CD1c-positive myeloid dendritic cell (primary cell): ENCODE results near the gene SPDYE3.
"Not testable (repeated sequence)": the region's sequence is repeated elsewhere in the genome, so short reads cannot be mapped to it uniquely, and the experiment has no call there.

Experiments used
- DNase-seq: peaks from one replicate; pipeline ENCODE4 v3.0.0-alpha.2; 2016; ENCODE audit errors: extremely low spot score

The SPDYE3 gene

DNA sequence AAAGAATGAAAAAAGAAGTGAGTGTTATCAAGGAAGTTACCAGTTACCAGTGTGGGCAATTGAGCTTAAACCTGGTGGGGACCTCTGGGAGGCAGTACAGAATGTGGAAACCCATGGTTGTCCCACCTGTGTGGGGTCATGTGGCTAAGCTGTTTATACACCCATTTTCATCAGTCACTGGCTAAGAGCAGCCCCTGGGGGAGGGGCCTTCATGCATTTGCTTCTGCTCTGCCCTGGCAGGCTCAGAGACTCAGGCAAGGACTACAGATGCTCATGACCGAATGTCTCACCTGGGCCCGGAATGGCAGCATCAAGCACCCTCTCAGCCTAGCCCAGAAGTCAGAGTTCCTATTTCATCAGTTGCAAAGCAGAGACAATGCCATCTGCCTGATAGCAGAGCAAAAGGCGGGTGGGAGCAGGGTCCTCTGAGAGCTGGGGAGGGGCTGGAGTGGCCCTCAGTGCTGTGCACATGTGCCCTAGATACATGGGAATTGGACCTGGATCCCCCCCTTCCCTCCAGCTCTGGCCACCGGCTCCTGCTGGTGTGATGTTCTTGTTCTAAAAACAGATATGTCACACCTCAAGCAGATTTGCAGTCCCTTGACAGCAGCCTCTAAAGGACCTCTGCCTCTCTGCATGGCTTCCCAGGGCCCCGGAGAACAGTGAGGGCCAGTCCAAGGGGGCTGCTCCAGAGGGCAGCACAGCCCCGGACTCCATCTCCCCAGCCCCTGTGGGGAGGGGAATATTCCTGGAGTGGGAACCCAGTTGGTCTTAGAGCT, 20.1 kb upstream of the SPDYE3 start:
- DNase-seq, result not testable (repeated sequence)

DNA sequence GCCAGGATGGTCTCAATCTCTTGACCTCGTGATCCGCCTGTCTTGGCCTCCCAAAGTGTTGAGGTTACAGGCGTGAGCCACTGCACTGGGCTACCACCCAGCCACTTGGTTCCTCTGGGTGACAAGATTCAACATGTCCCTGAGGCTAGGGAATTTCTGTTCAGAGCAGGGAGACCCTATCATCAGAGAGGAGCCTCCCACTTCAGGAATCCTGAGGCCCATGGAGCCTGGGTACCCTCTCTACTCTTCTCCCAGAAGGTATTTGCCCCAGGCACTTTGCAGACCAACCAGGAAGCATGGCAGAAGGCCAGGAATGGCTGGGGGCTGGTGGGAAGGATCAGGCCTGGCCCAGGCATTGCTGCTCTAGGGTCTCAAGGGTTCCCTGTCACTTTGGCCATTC, 19.2 kb upstream of the SPDYE3 start:
- DNase-seq, result not testable (repeated sequence)

- DNase-seq, result not testable (repeated sequence)
These were observed 15.3 kb upstream of the SPDYE3 start for GRCh38 chr7:100292162-100292561.

GRCh38 chr7:100295269-100295668, 12.2 kb upstream of the SPDYE3 start:
- DNase-seq, result peak; percentile 48

DNA sequence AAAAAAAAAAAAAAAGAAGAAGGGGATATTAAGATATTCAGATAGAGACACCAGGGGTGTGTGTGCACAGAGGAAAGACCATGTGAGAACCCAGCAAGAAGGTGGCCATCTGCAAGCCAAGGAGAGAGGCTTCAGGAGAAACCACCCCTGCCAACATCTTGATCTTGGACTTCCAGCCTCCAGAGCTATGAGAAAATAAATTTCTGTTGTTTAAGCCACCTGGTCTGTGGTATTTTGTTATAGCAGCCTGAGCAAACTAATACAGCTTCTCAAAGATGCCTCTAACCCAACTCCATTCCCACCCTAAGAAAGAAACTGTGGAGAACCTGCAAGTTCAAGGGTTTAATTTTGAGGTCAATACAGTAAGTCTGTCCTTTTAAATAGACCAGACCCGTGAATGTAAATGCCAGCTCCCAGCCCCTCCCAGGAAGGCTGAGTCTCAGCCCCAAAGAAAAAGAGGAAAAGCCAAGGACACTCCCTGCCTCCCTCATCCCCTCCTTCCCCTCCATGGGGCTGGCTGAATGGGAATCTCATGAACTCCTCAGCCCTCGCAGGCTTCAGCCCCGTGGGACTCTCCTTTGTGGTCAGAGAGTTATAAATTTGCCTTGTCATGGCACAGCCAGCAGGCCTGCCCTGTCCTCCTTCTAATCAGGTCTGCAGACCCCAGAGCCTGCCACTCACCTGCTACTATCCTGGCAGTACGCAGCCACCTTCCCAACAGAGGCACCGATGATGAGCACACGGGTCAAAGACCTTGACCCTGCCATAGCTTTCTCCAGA, 9.5 kb upstream of the SPDYE3 start:
- DNase-seq, result not testable (repeated sequence)

DNA sequence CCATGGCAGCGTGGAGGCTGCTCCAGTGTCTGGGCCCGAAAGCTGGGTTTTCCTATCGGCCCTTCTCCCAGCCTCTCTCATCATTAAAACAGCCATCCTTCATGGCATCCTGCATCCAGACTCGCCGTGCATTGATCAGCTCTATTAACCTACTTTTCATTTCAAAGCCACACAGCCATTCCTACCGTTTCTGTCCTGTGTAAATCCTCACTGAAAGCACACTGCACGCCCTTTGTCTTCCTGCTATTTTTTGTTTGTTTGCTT, 8.9 kb upstream of the SPDYE3 start:
- not testable (repeated sequence) for DNase-seq

- DNase-seq, result not testable (repeated sequence)
These were observed 3.0 kb upstream of the SPDYE3 start for GRCh38 chr7:100304526-100304925.

GRCh38 chr7:100318329-100318728, 10.8 kb downstream of the SPDYE3 start:
- peak; percentile 40 for DNase-seq

- DNase-seq, result not testable (repeated sequence)
These were observed 14.1 kb downstream of the SPDYE3 start for GRCh38 chr7:100321648-100322047.

DNA sequence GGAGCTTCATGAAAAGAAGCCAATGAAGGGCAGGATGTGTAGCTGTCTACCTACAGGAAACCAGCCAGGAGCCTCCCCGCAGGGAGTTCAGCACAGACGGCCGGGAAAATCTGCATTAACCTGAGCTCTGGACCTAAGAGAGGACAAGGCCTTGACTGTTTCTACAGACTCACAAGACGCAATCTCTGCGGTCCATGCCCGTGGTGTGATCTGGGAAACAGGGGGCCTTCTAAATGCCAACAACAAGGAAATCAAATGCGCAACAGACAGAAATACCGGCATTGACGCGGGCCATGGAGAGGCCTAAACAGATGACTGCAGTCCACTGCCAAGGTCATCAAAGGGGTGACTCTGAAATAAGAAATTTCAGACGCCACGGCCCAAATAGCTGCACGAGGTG, 16.7 kb downstream of the SPDYE3 start:
- DNase-seq, result not testable (repeated sequence)

DNA sequence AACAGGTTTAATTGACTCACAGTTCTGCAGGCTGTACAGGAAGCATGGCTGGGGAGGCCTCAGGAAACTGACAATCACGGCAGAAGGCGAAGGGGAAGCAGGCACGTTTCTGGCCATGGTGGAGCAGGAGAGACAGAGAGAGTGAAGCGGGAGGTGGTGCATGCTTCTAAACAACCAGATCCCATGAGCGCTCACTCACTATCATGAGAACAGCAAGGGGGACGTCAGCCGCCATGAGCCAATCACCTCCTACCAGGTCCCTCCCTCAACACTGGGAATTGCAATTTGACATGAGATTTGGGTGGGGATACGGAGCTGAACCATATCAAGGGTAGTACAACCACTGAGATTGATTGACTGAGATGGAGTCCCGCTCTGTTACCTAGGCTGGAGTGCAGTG, 18.2 kb downstream of the SPDYE3 start:
- DNase-seq, result not testable (repeated sequence)

- DNase-seq, result not testable (repeated sequence)
These were observed 19.4 kb downstream of the SPDYE3 start for GRCh38 chr7:100326914-100327313.

DNA sequence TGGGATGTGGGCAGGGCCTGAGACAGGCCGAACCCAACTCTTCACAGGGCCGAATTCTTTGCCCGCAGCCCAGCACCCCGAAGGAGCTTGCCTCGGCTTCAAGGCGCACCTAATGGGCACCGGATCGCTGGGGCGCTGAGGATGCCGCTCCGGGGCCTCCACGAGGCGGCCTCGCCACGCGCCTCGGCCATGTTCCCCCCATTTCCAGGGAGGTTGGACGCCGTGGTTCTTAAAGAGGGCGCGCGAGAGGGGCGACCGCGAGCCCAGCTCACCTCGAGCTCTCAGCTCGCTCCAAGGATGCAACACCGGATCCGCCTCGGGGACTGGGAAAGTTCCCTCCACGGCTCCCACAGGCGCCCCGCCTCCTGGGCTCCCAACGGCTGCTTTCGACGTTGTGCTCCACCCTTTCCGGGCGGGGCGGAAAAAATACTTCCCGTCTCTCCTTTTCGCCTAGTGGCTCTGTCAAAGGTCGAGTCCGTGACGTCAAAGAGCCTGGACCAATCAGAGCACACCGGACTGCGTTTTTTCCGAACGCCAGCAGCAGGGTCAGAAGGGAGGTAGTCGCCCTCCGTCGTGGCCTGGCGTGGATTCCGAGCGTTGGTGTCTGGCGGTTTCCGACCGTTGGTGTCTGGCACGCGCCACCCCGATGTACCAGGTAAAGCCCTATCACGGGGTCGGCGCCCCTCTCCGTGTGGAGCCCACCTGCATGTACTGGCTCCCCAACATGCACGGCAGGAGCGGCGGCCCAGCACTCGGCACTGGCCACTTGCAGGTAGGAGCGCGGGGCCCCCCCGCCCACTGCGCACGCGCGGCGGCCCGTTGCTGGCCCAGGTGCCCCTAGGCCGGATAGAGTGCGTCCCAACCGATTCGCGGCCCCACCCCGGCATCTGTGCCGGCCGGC, 28.3 kb downstream of the SPDYE3 start:
- peak; percentile 93 for DNase-seq

DNA sequence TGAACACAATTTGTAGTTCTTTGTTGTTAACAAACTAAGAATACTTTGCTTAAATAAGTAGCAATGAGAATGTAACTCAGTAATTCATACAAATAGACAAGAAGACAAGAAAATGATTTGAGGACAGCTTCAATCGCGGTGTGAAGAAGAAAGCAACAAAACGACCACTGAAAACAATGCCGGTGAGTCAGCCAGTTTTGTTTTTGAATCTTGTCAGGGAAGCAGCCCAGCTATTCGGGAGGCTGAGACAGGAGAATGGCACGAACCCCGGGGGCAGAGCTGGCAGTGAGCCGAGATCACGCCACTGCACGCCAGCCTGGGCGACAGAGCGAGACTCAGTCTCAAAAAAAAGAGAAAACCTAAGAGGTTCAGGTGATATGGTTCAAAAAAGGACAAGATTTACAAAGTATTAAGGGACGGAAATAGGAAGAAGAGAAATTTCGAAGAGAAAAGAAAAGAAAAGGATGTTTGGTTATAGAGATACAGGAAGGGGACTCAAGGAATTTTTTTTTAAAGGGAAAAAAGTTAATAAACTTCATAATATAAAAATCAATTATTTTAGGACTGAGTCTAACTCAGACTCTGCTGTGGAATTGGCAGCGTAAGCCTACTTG, 30.7 kb downstream of the SPDYE3 start:
- not testable (repeated sequence) for DNase-seq

- not testable (repeated sequence) for DNase-seq
These were observed 33.8 kb downstream of the SPDYE3 start for GRCh38 chr7:100341286-100341685.

DNA sequence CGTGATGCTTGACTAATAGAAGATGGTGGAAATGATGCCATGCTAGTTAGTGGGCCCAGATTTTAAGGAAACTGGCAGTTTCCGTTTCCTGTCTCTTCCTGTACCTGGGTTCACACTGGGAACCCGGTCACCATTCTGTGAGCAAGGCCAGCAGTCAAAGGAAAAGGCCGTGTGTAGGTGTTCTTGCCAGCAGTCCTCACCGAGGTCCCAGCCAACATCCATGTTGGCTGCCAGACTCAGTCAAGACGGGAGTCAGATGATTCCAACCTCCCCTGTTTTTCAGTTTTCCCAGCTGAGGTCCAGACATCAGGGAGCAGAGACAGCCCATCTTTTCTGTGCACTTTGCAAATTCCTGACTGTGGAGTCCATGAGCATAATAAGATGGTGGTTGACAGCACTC, 35.3 kb downstream of the SPDYE3 start:
- no peak for DNase-seq

DNA sequence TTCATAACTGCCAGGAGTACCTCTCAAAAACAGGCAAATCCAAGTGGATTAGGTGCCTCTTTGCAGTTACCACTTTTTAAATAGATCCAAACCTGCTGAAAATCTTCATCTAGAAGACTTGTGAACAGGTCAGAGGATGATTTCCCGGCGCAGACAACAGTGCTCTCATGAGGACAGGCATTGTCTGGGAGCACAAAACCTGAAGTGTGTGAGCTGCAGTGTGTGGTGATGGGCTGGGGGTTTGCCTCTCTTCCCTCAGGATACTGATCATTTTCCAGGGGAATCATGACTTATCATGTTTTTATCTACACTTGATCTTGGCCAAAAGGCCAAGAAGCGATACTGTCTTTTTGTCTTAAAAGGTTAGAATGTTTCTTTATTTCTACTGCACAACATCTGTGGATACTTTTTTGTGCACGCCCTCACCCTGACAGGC, 36.6 kb downstream of the SPDYE3 start:
- not testable (repeated sequence) for DNase-seq

DNA sequence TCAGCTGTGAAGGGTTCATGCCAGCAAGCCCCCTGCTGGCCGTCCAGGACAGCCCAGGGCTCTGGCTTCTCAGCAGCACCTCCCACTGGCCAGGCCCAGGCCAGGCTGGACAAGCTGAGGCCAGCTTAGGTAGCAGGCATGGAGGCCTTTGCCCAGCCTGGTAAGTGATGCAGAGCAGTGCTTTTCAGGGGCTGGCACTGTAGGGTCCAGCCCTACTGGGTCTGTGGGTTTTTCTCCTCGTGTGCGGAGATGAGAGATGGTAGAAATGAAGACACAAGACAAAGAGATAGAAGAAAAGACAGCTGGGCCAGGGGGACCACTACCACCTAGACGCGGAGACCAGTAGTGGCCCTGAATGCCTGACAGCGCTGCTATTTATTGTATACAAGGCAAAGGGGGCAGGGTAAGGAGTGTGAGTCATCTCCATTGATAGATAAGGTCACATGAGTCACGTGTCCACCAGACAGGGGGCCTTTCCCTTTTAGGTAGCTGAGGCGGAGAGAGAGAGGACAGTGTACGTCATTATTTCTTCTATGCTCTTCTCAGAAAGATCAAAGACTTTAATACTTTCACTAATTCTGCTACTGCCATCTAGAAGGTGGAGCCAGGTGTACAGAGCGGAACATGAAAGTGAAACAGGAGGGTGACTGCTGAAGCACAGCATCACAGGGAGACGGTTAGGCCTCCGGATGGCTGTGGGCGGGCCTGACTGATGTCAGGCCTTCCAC, 37.2 kb downstream of the SPDYE3 start:
- peak; percentile 65 for DNase-seq

GRCh38 chr7:100345288-100345672, 37.8 kb downstream of the SPDYE3 start:
- DNase-seq, result peak; percentile 38

- DNase-seq, result no peak
These were observed 39.4 kb downstream of the SPDYE3 start for GRCh38 chr7:100346921-100347320.

- no peak for DNase-seq
These were observed 41.3 kb downstream of the SPDYE3 start for GRCh38 chr7:100348805-100349204.
